NCI-H1048 (cell line): ENCODE measurements around the gene TNIP2.
"Not testable (repeated sequence)": the region's sequence is repeated elsewhere in the genome, so short reads cannot be mapped to it uniquely, and the experiment has no call there.

ENCODE experiments used
- DNase-seq: peaks from one replicate; lab custom pipeline; 2025; lab: John Stamatoyannopoulos, UW

TNIP2 gene

DNA sequence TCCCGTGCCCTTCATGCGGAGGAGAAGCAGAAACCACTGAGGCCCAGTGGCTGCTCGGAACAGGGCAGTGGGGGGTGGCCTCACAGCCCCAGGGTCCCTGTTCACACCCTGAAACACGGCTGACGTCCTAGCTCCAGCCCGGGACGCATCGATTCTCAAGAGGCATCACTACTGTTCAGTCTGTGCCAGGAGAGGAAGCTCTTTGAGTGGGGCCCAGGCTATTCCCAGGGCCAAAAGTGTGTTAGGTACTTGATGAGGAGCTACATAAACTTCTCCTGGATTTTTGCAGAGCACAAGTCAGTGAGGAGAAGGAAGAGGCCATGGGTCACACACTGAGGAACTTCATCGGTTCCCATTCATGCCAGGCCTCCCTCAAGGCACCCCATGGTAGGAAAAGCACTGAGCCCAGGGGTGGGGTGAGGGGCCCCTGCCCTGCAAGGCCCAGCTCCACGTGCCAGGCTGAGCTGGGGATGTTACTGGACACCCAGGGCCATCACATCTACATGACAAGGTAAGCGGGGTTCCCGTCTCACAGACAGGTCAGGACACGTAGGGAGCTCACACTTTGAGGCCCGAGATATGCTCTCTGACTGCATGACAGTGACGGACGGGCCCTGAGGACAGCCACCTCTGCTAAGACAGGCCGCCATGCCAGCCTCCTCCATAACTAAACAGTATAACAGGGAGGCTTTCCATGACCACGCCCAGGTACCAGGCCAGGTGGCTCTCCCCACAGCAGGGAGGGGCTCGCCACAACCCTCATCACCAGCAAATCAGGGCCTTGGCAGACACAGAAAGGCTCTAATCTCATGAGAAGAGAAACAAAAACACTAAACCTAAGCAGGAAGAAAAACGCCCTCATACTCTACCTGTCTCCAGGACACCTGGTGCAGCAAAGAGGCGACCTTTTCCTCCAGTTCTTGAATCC lies 12.4 kb downstream of the TNIP2 start:
- no peak for DNase-seq

DNA sequence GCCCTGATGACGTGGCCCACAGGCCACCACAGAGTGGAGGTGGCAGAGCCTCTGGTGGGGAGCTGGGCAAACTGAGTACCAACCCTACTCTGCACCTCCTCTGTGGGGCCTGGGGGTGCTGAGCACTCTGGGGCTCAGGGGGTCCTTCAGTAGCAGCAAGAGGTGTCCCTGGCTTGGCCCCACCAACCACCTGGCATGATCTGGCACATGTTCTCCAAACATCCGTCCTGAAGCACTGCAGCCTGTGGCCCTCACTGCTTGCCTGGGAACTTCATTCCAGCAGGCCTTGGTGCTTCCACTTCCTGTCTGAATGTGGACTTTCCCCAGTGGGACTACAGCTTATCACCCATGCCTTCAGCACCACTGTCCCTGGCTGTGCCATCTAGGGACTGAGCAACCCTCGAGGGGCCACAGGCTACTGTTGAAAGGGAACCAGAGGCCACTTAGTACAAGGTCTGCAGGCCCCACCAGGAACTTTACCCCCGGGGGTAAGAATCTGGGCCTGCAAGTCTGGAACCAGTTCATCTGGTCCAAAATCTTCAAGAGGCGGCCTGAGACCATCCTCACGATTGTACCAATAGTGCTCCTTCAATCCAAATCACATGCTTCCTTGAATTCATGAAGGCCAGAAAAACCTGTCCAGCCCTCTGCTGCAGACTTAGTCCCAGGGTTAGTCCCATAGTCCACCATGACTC lies 13.2 kb downstream of the TNIP2 start:
- DNase-seq = no peak

DNA sequence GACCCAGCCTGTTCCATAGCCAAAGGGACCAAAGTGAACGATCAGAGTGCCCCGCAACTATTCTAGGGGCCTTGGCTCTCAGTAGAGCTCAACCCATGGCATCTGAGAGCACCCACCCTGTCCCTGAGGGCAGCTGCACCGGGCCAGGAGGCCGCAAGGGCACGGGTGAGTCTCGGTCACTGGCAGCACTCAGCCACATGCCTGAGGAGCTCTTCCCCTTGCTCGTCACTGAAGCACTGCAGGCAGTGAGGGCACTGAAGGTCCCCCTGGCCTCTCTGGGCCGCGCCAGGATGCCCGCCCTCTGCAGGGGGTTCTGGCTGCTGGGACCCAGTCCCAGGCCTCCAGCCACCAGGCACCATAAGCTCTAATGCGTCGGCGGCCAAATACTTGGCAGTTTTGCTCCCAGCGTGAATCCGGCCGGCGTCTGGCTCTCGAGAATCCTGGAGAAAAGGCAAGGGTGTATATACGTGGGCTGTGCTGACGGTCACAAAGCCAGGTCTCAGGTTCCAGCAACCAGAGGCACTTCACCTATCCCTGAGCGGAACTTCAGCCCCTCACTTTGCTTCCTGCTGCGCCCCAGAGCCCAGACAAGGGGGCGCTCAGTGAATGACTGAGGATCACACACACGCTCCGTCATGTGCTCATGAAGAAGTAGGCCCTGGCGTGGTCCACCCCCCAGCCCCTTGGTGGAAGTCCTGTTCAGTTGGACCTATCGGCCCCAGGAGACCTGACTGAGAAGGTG lies 13.9 kb downstream of the TNIP2 start:
- DNase-seq = no peak

GRCh38 chr4:2741626-2742025 lies 14.5 kb downstream of the TNIP2 start:
- no peak for DNase-seq

DNA sequence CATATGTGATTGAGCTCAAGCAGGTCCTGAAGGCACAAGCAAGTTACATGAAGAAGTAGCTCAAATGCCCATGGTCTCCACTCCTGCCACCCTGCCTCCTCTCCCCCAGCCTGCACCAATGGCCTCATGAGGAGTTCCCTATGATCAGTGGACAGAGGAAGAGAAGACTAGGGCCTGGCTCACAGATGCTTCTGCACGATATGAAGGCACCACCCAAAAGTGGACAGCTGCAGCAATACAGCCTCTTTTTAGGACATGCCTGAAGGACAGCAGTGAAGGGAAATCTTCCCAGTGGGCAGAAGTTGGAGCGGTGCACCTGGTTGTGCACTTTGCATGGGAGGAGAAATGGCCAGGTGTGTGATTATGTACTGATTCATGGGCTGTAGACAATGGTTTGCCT lies 17.8 kb downstream of the TNIP2 start:
- DNase-seq = not testable (repeated sequence)

GRCh38 chr4:2735869-2736268 lies 20.3 kb downstream of the TNIP2 start:
- DNase-seq = no peak

- no peak for DNase-seq
These were observed 21.5 kb downstream of the TNIP2 start for GRCh38 chr4:2734612-2735011.

- DNase-seq = no peak
These were observed 22.1 kb downstream of the TNIP2 start for GRCh38 chr4:2733844-2734574.

- no peak for DNase-seq
These were observed 22.9 kb downstream of the TNIP2 start for GRCh38 chr4:2733001-2733843.

DNA sequence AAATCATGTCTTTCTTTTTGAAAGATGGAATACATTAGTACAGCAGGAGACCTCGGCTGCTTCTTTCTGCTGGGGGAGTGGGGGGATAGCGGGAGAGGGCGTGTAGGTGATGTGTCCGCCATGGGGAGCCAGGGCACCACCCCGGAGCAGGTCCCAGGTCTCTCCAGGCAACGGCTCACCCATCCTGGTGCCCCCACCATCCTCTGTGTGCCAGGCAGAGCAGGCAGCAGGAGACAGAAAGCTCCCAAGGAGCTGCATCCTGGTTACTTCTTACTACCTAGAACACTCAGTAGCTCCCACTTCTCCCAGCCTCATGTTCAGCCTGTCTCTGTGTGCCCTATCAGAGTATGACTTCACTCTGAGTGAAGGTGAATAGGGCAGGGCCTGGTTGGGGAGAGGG lies 23.6 kb downstream of the TNIP2 start:
- DNase-seq = no peak

DNA sequence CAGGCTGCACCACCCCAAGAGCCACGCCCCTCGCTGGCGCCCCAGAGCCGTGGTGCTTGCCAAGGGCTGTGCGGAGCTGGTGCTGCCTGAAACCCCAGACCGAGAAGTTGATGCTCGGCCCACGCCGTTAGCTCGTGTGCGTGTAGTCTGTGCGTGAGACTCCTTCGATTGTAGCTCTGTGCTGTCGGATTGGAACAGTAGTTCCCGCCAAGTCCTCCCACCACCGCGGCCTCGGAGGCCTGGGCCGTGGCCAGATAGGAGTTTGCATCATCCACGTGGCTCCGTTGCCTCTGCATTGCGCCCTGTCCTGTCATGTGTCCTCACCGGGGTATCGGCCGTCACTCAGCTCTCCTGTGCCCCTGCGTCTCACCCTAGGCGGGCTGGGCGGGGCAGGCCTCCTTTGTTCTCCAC lies 24.2 kb downstream of the TNIP2 start:
- no peak for DNase-seq

GRCh38 chr4:2729533-2729875 lies 26.6 kb downstream of the TNIP2 start:
- DNase-seq = no peak

DNA sequence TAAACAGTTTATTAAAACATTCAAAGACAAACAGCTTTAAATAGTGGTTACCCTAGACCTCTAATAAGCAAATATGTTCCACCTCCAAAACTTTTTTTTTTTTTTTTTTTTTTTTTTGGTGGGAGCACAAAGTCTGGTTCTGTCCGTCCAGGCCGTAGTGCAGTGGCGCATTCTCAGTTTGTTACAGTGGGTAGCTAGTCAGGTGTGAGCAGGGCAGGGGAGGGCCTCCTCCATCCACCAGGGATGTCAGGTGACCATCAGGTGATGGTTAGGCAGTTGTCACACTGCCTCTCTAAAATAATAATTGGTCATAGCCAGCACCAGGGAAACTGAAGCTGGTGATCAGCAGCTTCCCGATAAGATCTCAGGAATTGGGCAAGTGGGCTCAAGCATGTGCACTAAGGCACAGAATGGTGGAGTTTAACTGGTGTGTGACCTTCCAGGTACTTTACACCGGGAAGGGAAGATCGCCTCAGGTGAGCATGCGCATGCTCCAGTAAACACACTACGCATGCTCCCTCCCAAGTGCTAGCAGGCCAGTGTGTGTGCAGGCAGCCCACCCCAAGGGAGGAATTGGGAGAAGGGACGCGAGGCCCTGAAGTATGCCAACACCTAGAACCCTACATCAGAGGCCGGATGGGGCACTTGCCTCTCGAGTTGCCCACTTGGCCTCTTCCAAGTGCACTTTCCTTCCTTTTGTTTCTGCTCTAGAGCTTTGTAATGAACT lies 27.2 kb downstream of the TNIP2 start:
- no peak for DNase-seq

DNA sequence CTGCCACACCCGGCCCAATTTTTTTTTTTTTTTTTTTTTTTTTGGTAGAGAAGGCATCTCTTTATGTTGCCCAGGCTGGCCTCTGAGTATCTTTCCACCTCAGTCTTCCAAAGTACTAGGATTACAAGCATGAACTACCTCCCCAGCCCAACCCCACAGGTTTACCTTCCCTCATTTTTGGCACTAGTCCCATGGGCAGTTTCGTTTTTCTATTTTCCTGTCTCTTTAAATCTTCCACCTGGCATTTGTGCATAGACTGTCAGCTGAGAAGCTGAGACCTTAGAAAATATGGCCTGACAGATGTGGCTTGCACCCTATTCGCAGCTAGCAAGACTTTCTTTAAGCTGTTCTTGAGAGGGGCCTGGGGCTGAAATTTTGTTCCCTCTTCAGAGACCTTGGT lies 27.9 kb downstream of the TNIP2 start:
- DNase-seq = no peak

DNA sequence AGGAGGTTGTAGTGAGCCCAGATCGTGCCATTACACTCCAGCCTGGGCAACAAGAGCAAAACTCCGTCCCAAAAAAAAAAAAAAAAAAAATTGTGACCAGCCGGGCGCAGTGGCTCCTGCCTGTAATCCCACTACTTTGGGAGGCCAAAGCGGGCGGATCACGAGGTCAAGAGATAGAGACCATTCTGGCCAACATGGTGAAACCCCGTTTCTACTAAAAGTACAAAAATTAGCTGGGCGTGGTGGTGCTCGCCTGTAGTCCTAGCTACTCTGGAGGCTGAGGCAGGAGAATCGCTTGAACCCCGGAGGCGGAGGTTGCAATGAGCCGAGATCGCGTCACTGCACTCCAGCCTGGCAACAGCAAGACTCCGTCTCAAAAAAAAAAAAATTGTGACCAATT lies 29.3 kb downstream of the TNIP2 start:
- not testable (repeated sequence) for DNase-seq

- no peak for DNase-seq
These were observed 30.8 kb downstream of the TNIP2 start for GRCh38 chr4:2725380-2725779.

DNA sequence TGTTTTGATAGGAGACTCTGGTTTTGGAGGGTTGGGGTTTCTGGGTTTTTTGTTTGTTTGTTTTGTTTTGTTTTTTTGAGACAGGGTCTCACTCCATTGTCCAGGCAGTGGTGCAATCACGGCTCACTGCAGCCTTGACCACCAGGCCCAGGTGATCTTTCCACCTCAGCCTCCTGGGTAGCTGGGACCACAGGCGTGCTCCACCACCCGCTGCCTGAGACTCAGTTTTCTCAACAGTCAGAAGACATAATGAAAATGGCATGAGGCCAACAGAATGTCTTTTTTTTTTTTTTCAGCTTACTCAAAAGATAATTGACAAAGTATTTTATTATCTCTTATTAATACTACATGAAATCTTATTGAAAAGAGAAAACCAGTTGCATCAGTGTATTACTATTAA lies 32.4 kb downstream of the TNIP2 start:
- no peak for DNase-seq

GRCh38 chr4:2722033-2722432 lies 34.1 kb downstream of the TNIP2 start:
- no peak for DNase-seq

GRCh38 chr4:2721586-2721985 lies 34.5 kb downstream of the TNIP2 start:
- DNase-seq = no peak

- DNase-seq = no peak
These were observed 39.9 kb downstream of the TNIP2 start for GRCh38 chr4:2716236-2716635.
